ENCODE measurements around the gene CHTF18. TPM values are rescaled to one million over a fixed set of nuclear protein-coding genes. Genes with fewer than 3 reads are reported as not detected.

CHTF18 gene
- total RNA-seq, 6 experiments from 2014 or later, result 2.9 to 7.8 (median 4.6) TPM

- H3K4me1 ChIP-seq, result no peaks in the 10 kb centered on the region
- H3K27ac ChIP-seq, result no peak overlapping the region
- DNase-seq (no peak), ATAC-seq (no peak)
- TF ChIP-seq POLR2A (IDR thresholded peaks at IDR 0.05), result no peak
- no peak for TF ChIP-seq CTCF (IDR thresholded peaks at IDR 0.05)
- 36% methylated on average over 2 of the region's 9 CpGs for WGBS (ENCODE audit: insufficient coverage, low coverage, low lambda C conversion rate, missing lambda C conversion rate)
- no peak overlapping the region for H3K4me3 ChIP-seq
- no peaks in the 10 kb centered on the region for H3K36me3 ChIP-seq
- intact Hi-C loops (cut with DNase I), result loop anchor here in 1 of 2 donors (5.0 kb wide), 1 partner anchor 237 kb away; no protein-coding TSS in a partner anchor
- no peaks in the 10 kb centered on the region for H3K9me3 ChIP-seq
- no peaks in the 10 kb centered on the region for H3K27me3 ChIP-seq
These were observed 26.6 kb downstream of the CHTF18 start for GRCh38 chr16:814974-815373.

- H3K4me3 ChIP-seq, result no peak overlapping the region
- no peak overlapping the region for H3K27ac ChIP-seq
- no peaks in the 10 kb centered on the region for H3K27me3 ChIP-seq
- intact Hi-C loops (cut with DNase I), result no loop called here
- H3K4me1 ChIP-seq, result no peaks in the 10 kb centered on the region
- no peaks in the 10 kb centered on the region for H3K9me3 ChIP-seq
- WGBS (ENCODE audit: insufficient coverage, low coverage, low lambda C conversion rate, missing lambda C conversion rate), result 92% methylated on average over 11 of the region's 15 CpGs
- no peaks in the 10 kb centered on the region for H3K36me3 ChIP-seq
- no peak for DNase-seq
- no peak for ATAC-seq
- TF ChIP-seq CTCF (IDR thresholded peaks at IDR 0.05) (no peak), POLR2A (IDR thresholded peaks at IDR 0.05) (no peak)
These were observed 27.4 kb downstream of the CHTF18 start for GRCh38 chr16:815861-816260.

- Histone ChIP-seq H3K4me1 (no peaks in the 10 kb centered on the region), H3K36me3 (no peaks in the 10 kb centered on the region), H3K9me3 (no peaks in the 10 kb centered on the region), H3K4me3 (no peak overlapping the region), H3K27me3 (no peaks in the 10 kb centered on the region), H3K27ac (no peak overlapping the region)
- intact Hi-C loops (cut with DNase I), result no loop called here
- TF ChIP-seq POLR2A (IDR thresholded peaks at IDR 0.05), result no peak
- TF ChIP-seq CTCF (IDR thresholded peaks at IDR 0.05), result no peak
- DNase-seq (no peak), ATAC-seq (no peak)
- WGBS (ENCODE audit: insufficient coverage, low coverage, low lambda C conversion rate, missing lambda C conversion rate), result 30% methylated on average over 2 of the region's 71 CpGs
These were observed 28.8 kb downstream of the CHTF18 start for GRCh38 chr16:817001-817906.

GRCh38 chr16:818132-818531 is 29.7 kb downstream of the CHTF18 start:
- Histone ChIP-seq H3K27ac (no peak overlapping the region), H3K4me1 (no peaks in the 10 kb centered on the region), H3K27me3 (no peaks in the 10 kb centered on the region), H3K9me3 (no peaks in the 10 kb centered on the region), H3K4me3 (no peak overlapping the region), H3K36me3 (no peaks in the 10 kb centered on the region)
- intact Hi-C loops (cut with DNase I), result no loop called here
- TF ChIP-seq POLR2A (IDR thresholded peaks at IDR 0.05), result no peak
- TF ChIP-seq CTCF (IDR thresholded peaks at IDR 0.05), result no peak
- ATAC-seq, result no peak
- no CpG with 5 or more reads among the region's 8 CpGs for WGBS (ENCODE audit: insufficient coverage, low coverage, low lambda C conversion rate, missing lambda C conversion rate)
- no peak for DNase-seq

Measured in right lobe of liver (tissue), 6 donors.